A549 (cell line): ENCODE data around the gene PHF23. TPM values are rescaled to one million over a fixed set of nuclear protein-coding genes. Genes with fewer than 3 reads are reported as not detected.

Experiments used
- ATAC-seq, 2 experiments: fragments of 200-7000 bp in 1 of 2; fragments of >200 bp in 1 of 2; cut with Nextera tagmentation in 1 of 2; cut with Tn5 transposase in 1 of 2; 3 replicates each; pipeline versions ENCODE4 v1.8.0 to v1.9.1; 2018 to 2020; ENCODE audit warnings: mild to moderate bottlenecking in 1 of 2, moderate library complexity in 1 of 2
- CTCF ChIA-PET: fragments of 300-600 bp; sonication (Branson Sonifier 250); formaldehyde crosslinking; extraction: SDS; loops from one replicate; lab custom pipeline; 2021; ENCODE audit warnings: antibody characterized with exemption, inconsistent platforms; lab: Yijun Ruan, JAX
- POLR2A ChIA-PET: fragments of 350-600 bp; formaldehyde crosslinking; extraction: SDS; loops from one replicate; lab custom pipeline; 2021; ENCODE audit warnings: antibody characterized with exemption, inconsistent platforms; lab: Yijun Ruan, JAX
- DNase-seq, 2 experiments: peaks; one replicate each; pipeline versions ENCODE4 v3.0.0 to v3.0.0-alpha.2; 2011 to 2016; ENCODE audit warnings: low read depth in 1 of 2, low spot score in 1 of 2
- FAIRE-seq: peaks from 2 replicates; lab custom pipeline; 2011; peaks lifted over from hg19 to GRCh38; lab: Jason Lieb, UNC
- H3K27ac ChIP-seq, 2 experiments: fragments of >200 bp; sonication (Bioruptor Twin); formaldehyde crosslinking; 3 replicates each; pipeline ENCODE4 v1.5.1; 2016 to 2017
- H3K4me1 ChIP-seq: fragments of >200 bp; sonication (Bioruptor Twin); formaldehyde crosslinking; 3 replicates; pipeline ENCODE4 v1.6.1; 2016
- H3K4me2 ChIP-seq: fragments of >200 bp; sonication (Bioruptor Twin); formaldehyde crosslinking; 3 replicates; pipeline ENCODE4 v1.6.1; 2016
- H3K4me3 ChIP-seq: fragments of >200 bp; sonication (Bioruptor Twin); formaldehyde crosslinking; 3 replicates; pipeline ENCODE4 v1.5.1; 2016
- H3K9me3 ChIP-seq: fragments of >200 bp; sonication (Bioruptor Twin); formaldehyde crosslinking; 3 replicates; pipeline ENCODE4 v1.6.1; 2016
- BCL3 ChIP-seq: fragments of >200 bp; sonication (Bioruptor Twin); formaldehyde crosslinking; IDR thresholded peaks from 3 replicates; pipeline ENCODE4 v1.6.1; 2016
- CBX2 ChIP-seq: fragments of 200-600 bp; sonication (generic); IDR thresholded peaks from 2 replicates; pipeline ENCODE4 v1.6.1; 2016; ENCODE audit warnings: low read depth, mild to moderate bottlenecking, borderline replicate concordance
- CHD2 ChIP-seq: fragments of 150-350 bp; IDR thresholded peaks from 2 replicates; pipeline ENCODE4 v1.6.1; 2014; ENCODE audit warnings: low read length; ENCODE audit not compliant: partially characterized antibody
- E2F6 ChIP-seq: IDR thresholded peaks from 2 replicates; pipeline ENCODE4 v1.6.1; 2012; ENCODE audit warnings: low read depth, borderline replicate concordance
- FOSB ChIP-seq: fragments of 250-450 bp; sonication (Bioruptor Pico); IDR thresholded peaks from 2 replicates; pipeline ENCODE4 v1.5.0; 2020; ENCODE audit warnings: mild to moderate bottlenecking, moderate library complexity
- FOSL2 ChIP-seq, 2 experiments: fragments of 450-650 bp in 1 of 2; fragments of >200 bp in 1 of 2; sonication (Bioruptor Twin) in 1 of 2; formaldehyde crosslinking; IDR thresholded peaks; 2 replicates each; pipeline versions ENCODE4 v1.5.0 to v1.6.1; 2016 to 2020; ENCODE audit warnings: mild to moderate bottlenecking in 1 of 2, moderate library complexity in 1 of 2
- HDAC2 ChIP-seq: fragments of 200-600 bp; sonication (generic); IDR thresholded peaks from 2 replicates; pipeline ENCODE4 v1.6.1; 2016
- MAFK ChIP-seq: fragments of 450-650 bp; IDR thresholded peaks from 2 replicates; pipeline ENCODE4 v1.6.1; 2014; ENCODE audit not compliant: partially characterized antibody
- MAX ChIP-seq: IDR thresholded peaks from 2 replicates; pipeline ENCODE4 v1.6.1; 2012
- MAZ ChIP-seq: fragments of 150-350 bp; IDR thresholded peaks from 2 replicates; pipeline ENCODE4 v1.6.1; 2014; ENCODE audit warnings: antibody characterized with exemption, low read depth, low read length, borderline replicate concordance
- MYC ChIP-seq: IDR thresholded peaks from 2 replicates; pipeline ENCODE4 v1.6.1; 2012; ENCODE audit warnings: mild to moderate bottlenecking, inconsistent platforms, low read length, improper control_type of control experiment, borderline replicate concordance
- PBX3 ChIP-seq: IDR thresholded peaks from 2 replicates; pipeline ENCODE4 v1.6.1; 2012
- PHF8 ChIP-seq: fragments of 200-600 bp; sonication (generic); IDR thresholded peaks from 2 replicates; pipeline ENCODE4 v1.6.1; 2016; ENCODE audit warnings: low read depth, mild to moderate bottlenecking, antibody characterized with exemption, moderate library complexity, borderline replicate concordance
- RAD21 ChIP-seq, 2 experiments: fragments of >200 bp in 1 of 2; sonication (Bioruptor Twin) in 1 of 2; formaldehyde crosslinking in 1 of 2; IDR thresholded peaks in 1 of 2; conservative IDR thresholded peaks in 1 of 2; 2 replicates in 1 of 2; 3 replicates in 1 of 2; pipeline ENCODE4 v1.6.1; 2012 to 2018; ENCODE audit warnings: inconsistent platforms in 1 of 2
- RNF2 ChIP-seq: fragments of 200-600 bp; sonication (generic); IDR thresholded peaks from 2 replicates; pipeline ENCODE4 v1.6.1; 2016; ENCODE audit warnings: low read depth, mild to moderate bottlenecking, antibody characterized with exemption, moderate library complexity, borderline replicate concordance
- SREBF2 ChIP-seq: fragments of 450-650 bp; IDR thresholded peaks from 2 replicates; pipeline ENCODE4 v1.6.1; 2014; ENCODE audit warnings: mild to moderate bottlenecking, moderate library complexity
- ZC3H11A ChIP-seq: fragments of 450-650 bp; IDR thresholded peaks from 2 replicates; pipeline ENCODE4 v1.6.1; 2014; ENCODE audit warnings: antibody characterized with exemption, mild to moderate bottlenecking
- WGBS: methylation state at CpG from one replicate; pipeline ENCODE4 v1.1.6; 2017; ENCODE audit errors: missing lambda C conversion rate; 5-methylcytosine and 5-hydroxymethylcytosine counted together
- polyA plus RNA-seq, 4 experiments: library from polyadenylated mRNA; depleted of rRNA in 3 of 4; stranded (reverse); fragments of >200 nt; fragmentation: RNase III in 1 of 4; extraction: RNeasy Plus Mini Kit Qiagen cat#74134 plus additional on column Dnase treatment in 1 of 4; gene quantifications; 2 replicates in 3 of 4; 3 replicates in 1 of 4; pipeline ENCODE4 v1.2.3, GENCODE V29; 2011 to 2017
- TF ChIP-seq, protein P1 (sequence below): fragments of 450-650 bp; IDR thresholded peaks from 2 replicates; pipeline ENCODE4 v1.6.1; 2014; ENCODE audit warnings: antibody characterized with exemption

The PHF23 gene
- polyA plus RNA-seq, 2 of the 4 experiments (the other 2 are of a cell fraction) = 52.1 to 80.2 TPM

DNA sequence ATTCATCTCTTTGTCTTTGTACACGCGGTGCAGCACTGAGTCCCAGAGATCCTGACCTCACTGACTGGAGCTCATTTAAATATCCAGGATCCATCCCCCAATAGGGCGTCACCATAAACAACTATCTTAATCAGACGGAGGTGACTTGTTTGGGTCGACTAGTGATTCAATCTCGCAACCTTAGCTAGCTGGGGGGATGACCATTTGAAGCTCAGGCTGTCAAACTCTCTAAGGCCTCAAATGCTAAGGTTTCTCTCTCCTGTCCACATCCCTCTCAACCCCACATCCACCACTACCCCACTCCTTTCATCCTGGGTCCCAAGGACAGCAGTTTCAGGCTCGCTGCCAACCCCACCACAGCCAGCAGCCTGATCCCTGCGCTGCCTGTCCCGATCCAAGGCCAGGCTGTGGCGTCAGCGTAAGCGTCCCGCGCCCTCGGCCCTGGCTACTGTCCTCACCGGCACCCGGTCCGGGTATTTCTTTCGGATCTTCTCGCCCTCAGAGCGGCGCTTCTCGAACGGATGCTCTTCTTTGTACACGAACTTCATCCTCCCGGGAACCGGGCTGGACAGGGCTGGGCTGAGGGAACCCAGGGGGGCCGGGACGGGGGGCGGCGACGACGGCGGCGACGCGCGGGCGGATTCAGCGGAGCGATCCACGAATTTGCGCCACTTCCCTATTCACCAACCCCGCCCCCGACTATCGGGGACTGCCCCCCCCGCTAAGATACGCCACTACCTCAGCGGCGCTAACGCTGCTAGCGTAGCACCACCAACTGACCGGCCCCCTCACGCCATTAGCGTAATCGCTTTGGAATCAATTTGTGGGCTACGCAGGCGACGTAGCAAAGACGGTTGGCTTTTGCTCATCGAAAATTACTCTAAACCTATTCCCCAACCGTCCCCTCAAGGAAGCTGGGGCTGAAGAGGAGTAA lies 2.8 kb upstream of the PHF23 start, which contains the start of gene GABARAP:
TSS of gene GABARAP (minus strand) at position 667 of the 934 bp plus-strand sequence. CDS start at position 548, 119 bp downstream.
- FAIRE-seq (peak; percentile 7), DNase-seq (peak; percentile 77 to 95), ATAC-seq (peak; percentile 9 to 39; a peak in 5 of 6 replicates)
- Histone ChIP-seq H3K4me1 (peaks cover 27% of the 10 kb centered on the region), H3K9me3 (no peaks in the 10 kb centered on the region), H3K4me2 (peak within 1 kb of the TSS; percentile 97), H3K4me3 (peak within 1 kb of the TSS; percentile 86), H3K27ac (peak within 1 kb of the TSS; percentile 96 to 99)
- TF ChIP-seq RAD21 (conservative IDR thresholded peaks at IDR 0.05 in 1 of 2, IDR thresholded peaks at IDR 0.05 in 1 of 2) (no peak), FOSL2 (IDR thresholded peaks at IDR 0.05) (no peak), FOSL2 (CRISPR knock-in tag; IDR thresholded peaks at IDR 0.05) (no peak), PHF8 (peak; percentile 81), MAZ (peak; percentile 60; the same call in 1 of the 2 replicates), MAX (peak; percentile 31; the same call in 1 of the 2 replicates), PBX3 (peak; percentile 92), MYC (peak; percentile 47; the same call in 1 of the 2 replicates), BCL3 (no peak; the same call in 2 of the 3 replicates), CHD2 (peak; percentile 46), E2F6 (peak; percentile 72)
- TF ChIP-seq, protein P1, sequence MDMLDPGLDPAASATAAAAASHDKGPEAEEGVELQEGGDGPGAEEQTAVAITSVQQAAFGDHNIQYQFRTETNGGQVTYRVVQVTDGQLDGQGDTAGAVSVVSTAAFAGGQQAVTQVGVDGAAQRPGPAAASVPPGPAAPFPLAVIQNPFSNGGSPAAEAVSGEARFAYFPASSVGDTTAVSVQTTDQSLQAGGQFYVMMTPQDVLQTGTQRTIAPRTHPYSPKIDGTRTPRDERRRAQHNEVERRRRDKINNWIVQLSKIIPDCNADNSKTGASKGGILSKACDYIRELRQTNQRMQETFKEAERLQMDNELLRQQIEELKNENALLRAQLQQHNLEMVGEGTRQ = 0 out of 2 replicates have a peak, but pooled peaks have one; percentile 2
- CTCF ChIA-PET = interaction anchor here (0.6 to 17.3 kb wide), 12 partner anchors 9 to 196 kb away, joined by 3 to 169 read pairs (median 4); partner anchors contain the start of genes ACADVL, CTDNEP1, DLG4 and ELP5
- POLR2A ChIA-PET = interaction anchor here (1.0 to 2.9 kb wide), 7 partner anchors 8 to 206 kb away, joined by 3 to 15 read pairs (median 4); partner anchors contain the start of genes ACADVL, CTDNEP1, DLG4 and DVL2
- WGBS = 1% methylated on average over 50 of the region's 62 CpGs

GRCh38 chr17:7241090-7241733 lies 2.0 kb upstream of the PHF23 start:
- POLR2A ChIA-PET = interaction anchor here (1.1 to 2.9 kb wide), 2 partner anchors 10 to 15 kb away, joined by 3 to 15 read pairs; partner anchors contain the start of genes CTDNEP1 and ELP5
- Histone ChIP-seq H3K27ac (peak overlapping the region; percentile 96 to 99), H3K4me1 (peaks cover 36% of the 10 kb centered on the region), H3K4me3 (peak overlapping the region; percentile 86), H3K4me2 (peak overlapping the region; percentile 97), H3K9me3 (no peaks in the 10 kb centered on the region)
- WGBS = 56% methylated on average over 9 of the region's 9 CpGs
- CTCF ChIA-PET = interaction anchor here (0.6 to 17.3 kb wide), 10 partner anchors 10 to 575 kb away, joined by 3 to 169 read pairs (median 6); partner anchors contain the start of genes ACADVL, CTDNEP1, DLG4 and ELP5
- ATAC-seq (no peak), DNase-seq (no peak), FAIRE-seq (no peak)
- TF ChIP-seq E2F6 (no peak), MAFK (no peak), HDAC2 (no peak), CBX2 (no peak), ZC3H11A (no peak), FOSB (no peak), RNF2 (no peak), SREBF2 (no peak), MYC (no peak)
